ENCODE results near the gene DST. TPM values are rescaled to one million over a fixed set of nuclear protein-coding genes. Genes with fewer than 3 reads are reported as not detected.

DST gene
- total RNA-seq, 4 donors from 2014 or later: 475 to 871 (median 583) TPM

- H3K4me3 ChIP-seq (ENCODE audit: low read depth, poor library complexity, severe bottlenecking): no peak overlapping the region
- 64 to 76% methylated on average over 2 of the region's 2 CpGs for WGBS, 2 donors
- no peak for DNase-seq (ENCODE audit: low spot score in 2 of 2)
- TF ChIP-seq POLR2A (IDR thresholded peaks at IDR 0.05) (no peak), CTCF (IDR thresholded peaks at IDR 0.05) (no peak)
- intact Hi-C loops (cut with DNase I; ENCODE audit: low total_unique reads): no loop called here
These were observed 158.0 kb downstream of the DST start for GRCh38 chr6:56484669-56485068.

- intact Hi-C loops (cut with DNase I; ENCODE audit: low total_unique reads): no loop called here
- 65 to 74% methylated on average over 1 of the region's 1 CpG for WGBS, 2 donors
- no peak overlapping the region for H3K4me3 ChIP-seq (ENCODE audit: low read depth, poor library complexity, severe bottlenecking)
- TF ChIP-seq CTCF (IDR thresholded peaks at IDR 0.05) (no peak), POLR2A (IDR thresholded peaks at IDR 0.05) (no peak)
- no peak for DNase-seq (ENCODE audit: low spot score in 2 of 2)
These were observed 158.8 kb downstream of the DST start for GRCh38 chr6:56483929-56484328.

- WGBS, 2 donors: 91 to 92% methylated on average over 8 of the region's 8 CpGs
- TF ChIP-seq POLR2A (IDR thresholded peaks at IDR 0.05) (no peak), CTCF (IDR thresholded peaks at IDR 0.05) (no peak)
- no peak for DNase-seq (ENCODE audit: low spot score in 2 of 2)
- H3K4me3 ChIP-seq (ENCODE audit: low read depth, poor library complexity, severe bottlenecking): no peak overlapping the region
- intact Hi-C loops (cut with DNase I; ENCODE audit: low total_unique reads): no loop called here
These were observed 160.2 kb downstream of the DST start for GRCh38 chr6:56482525-56482924.

- no peak for DNase-seq (ENCODE audit: low spot score in 2 of 2)
- intact Hi-C loops (cut with DNase I; ENCODE audit: low total_unique reads): no loop called here
- WGBS, 2 donors: 75 to 77% methylated on average over 5 of the region's 5 CpGs
These were observed 160.7 kb downstream of the DST start for GRCh38 chr6:56481957-56482356.

GRCh38 chr6:56480654-56481337 is 161.9 kb downstream of the DST start:
- 80 to 83% methylated on average over 4 of the region's 4 CpGs for WGBS, 2 donors
- H3K4me3 ChIP-seq (ENCODE audit: low read depth, poor library complexity, severe bottlenecking): no peak overlapping the region
- intact Hi-C loops (cut with DNase I; ENCODE audit: low total_unique reads): no loop called here
- no peak for DNase-seq (ENCODE audit: low spot score in 2 of 2)
- TF ChIP-seq POLR2A (IDR thresholded peaks at IDR 0.05): no peak
- TF ChIP-seq CTCF (IDR thresholded peaks at IDR 0.05): no peak

More at GRCh38 chr6:56481957-56482356, 160.7 kb downstream of the DST start:
- H3K4me3 ChIP-seq (ENCODE audit: low read depth, poor library complexity, severe bottlenecking): no peak overlapping the region
- TF ChIP-seq CTCF (IDR thresholded peaks at IDR 0.05) (no peak), POLR2A (IDR thresholded peaks at IDR 0.05) (no peak)

- H3K4me3 ChIP-seq (ENCODE audit: low read depth, poor library complexity, severe bottlenecking): no peak overlapping the region
- TF ChIP-seq CTCF (IDR thresholded peaks at IDR 0.05) (no peak), POLR2A (IDR thresholded peaks at IDR 0.05) (no peak)
- no peak for DNase-seq (ENCODE audit: low spot score in 2 of 2)
- intact Hi-C loops (cut with DNase I; ENCODE audit: low total_unique reads): no loop called here
These were observed 162.4 kb downstream of the DST start for GRCh38 chr6:56480246-56480645.
